SH-SY5Y (cell line): ENCODE measurements around the gene RAI14.

Experiments used
- GATA2 ChIP-seq: IDR thresholded peaks from 2 replicates; pipeline ENCODE4 v1.6.1; 2011; ENCODE audit warnings: mild to moderate bottlenecking, low read depth, low read length
- GATA3 ChIP-seq: IDR thresholded peaks from 2 replicates; pipeline ENCODE4 v1.6.1; 2011; ENCODE audit warnings: low read depth, mild to moderate bottlenecking, low read length, moderate library complexity

- TF ChIP-seq GATA2, result no peak
- no peak for TF ChIP-seq GATA3
Observed at GRCh38 chr5:34703767-34704713, 47.9 kb downstream of the RAI14 start.
